Activated CD8-positive, alpha-beta T cell treated with anti-CD3 and anti-CD28 coated beads for 36 hours (primary cell): ENCODE measurements around the gene PDE8B. TPM values are rescaled to one million over a fixed set of nuclear protein-coding genes. Genes with fewer than 3 reads are reported as not detected.

Source experiments
- ATAC-seq: fragments of 200-7000 bp; cut with Tn5 transposase; one replicate; pipeline ENCODE4 v1.10.0; 2021; ENCODE audit warnings: mild to moderate bottlenecking, moderate library complexity
- CTCF ChIA-PET: fragments of 350-600 bp; sonication (Branson Sonifier 250); formaldehyde crosslinking; loops from one replicate; lab custom pipeline; 2021; ENCODE audit warnings: antibody characterized with exemption; lab: Charles Lee
- POLR2A ChIA-PET: fragments of 350-600 bp; sonication (Branson Sonifier 250); formaldehyde crosslinking; loops from one replicate; lab custom pipeline; 2021; ENCODE audit warnings: antibody characterized with exemption; lab: Charles Lee
- DNase-seq: peaks from one replicate; pipeline ENCODE4 v3.0.0-alpha.2; 2020
- H3K27ac Mint-ChIP-seq: one replicate; pipeline ENCODE4 v1.8.0; 2021; ENCODE audit warnings: mild to moderate bottlenecking, mixed read lengths
- H3K27me3 Mint-ChIP-seq: one replicate; pipeline ENCODE4 v1.8.0; 2021; ENCODE audit warnings: mixed read lengths
- H3K36me3 Mint-ChIP-seq: one replicate; pipeline ENCODE4 v1.8.0; 2021; ENCODE audit warnings: low read depth, mixed read lengths
- H3K4me1 Mint-ChIP-seq: one replicate; pipeline ENCODE4 v1.8.0; 2021; ENCODE audit warnings: low read depth, mixed read lengths
- H3K4me3 Mint-ChIP-seq: one replicate; pipeline ENCODE4 v1.8.0; 2021; ENCODE audit warnings: mild to moderate bottlenecking, moderate library complexity, mixed read lengths
- H3K9me3 Mint-ChIP-seq: one replicate; pipeline ENCODE4 v1.8.0; 2021; ENCODE audit warnings: mixed read lengths
- CTCF ChIP-seq: fragments of 200-600 bp; IDR thresholded peaks from one replicate; pipeline ENCODE4 v1.8.0; 2022; ENCODE audit warnings: antibody characterized with exemption, mild to moderate bottlenecking
- intact Hi-C: fragments of 100-400 bp; cut with micrococcal nuclease; formaldehyde crosslinking; loops from one replicate; pipeline ENCODE4 v1.10.0; 2022
- total RNA-seq, 2 experiments: library from RNA; stranded (reverse); gene quantifications; one replicate each; pipeline ENCODE4 v1.2.3, GENCODE V29; 2021

The PDE8B gene
- total RNA-seq, 2 experiments from 2014 or later = 0.47 TPM; not detected in 1

- no peak for TF ChIP-seq CTCF
- Mint-ChIP-seq H3K27ac (no peak overlapping the region), H3K36me3 (no peaks in the 10 kb centered on the region), H3K4me1 (peaks cover 10% of the 10 kb centered on the region), H3K9me3 (no peaks in the 10 kb centered on the region), H3K4me3 (no peak overlapping the region), H3K27me3 (no peaks in the 10 kb centered on the region)
- intact Hi-C loops = no loop called here
- ChIA-PET CTCF (no interaction called here), POLR2A (no interaction called here)
- no peak for ATAC-seq
- DNase-seq = no peak
These were observed 69.6 kb downstream of the PDE8B start for GRCh38 chr5:77280036-77280435.

- no peak overlapping the region for H3K27ac Mint-ChIP-seq
- no peaks in the 10 kb centered on the region for H3K36me3 Mint-ChIP-seq
- TF ChIP-seq CTCF = no peak
- CTCF ChIA-PET = no interaction called here
- no peak for ATAC-seq
- H3K4me3 Mint-ChIP-seq = no peak overlapping the region
- intact Hi-C loops = no loop called here
- no peaks in the 10 kb centered on the region for H3K9me3 Mint-ChIP-seq
- peaks cover 10% of the 10 kb centered on the region for H3K4me1 Mint-ChIP-seq
- DNase-seq = no peak
- no peaks in the 10 kb centered on the region for H3K27me3 Mint-ChIP-seq
- POLR2A ChIA-PET = no interaction called here
These were observed 71.5 kb downstream of the PDE8B start for GRCh38 chr5:77281969-77282336.

- ChIA-PET CTCF (no interaction called here), POLR2A (no interaction called here)
- intact Hi-C loops = no loop called here
- DNase-seq = no peak
- no peaks in the 10 kb centered on the region for H3K9me3 Mint-ChIP-seq
- peaks cover 7% of the 10 kb centered on the region for H3K4me1 Mint-ChIP-seq
- no peak for TF ChIP-seq CTCF
- no peaks in the 10 kb centered on the region for H3K36me3 Mint-ChIP-seq
- H3K27ac Mint-ChIP-seq = no peak overlapping the region
- no peak for ATAC-seq
- peaks cover 2% of the 10 kb centered on the region for H3K27me3 Mint-ChIP-seq
- no peak overlapping the region for H3K4me3 Mint-ChIP-seq
These were observed 72.0 kb downstream of the PDE8B start for GRCh38 chr5:77282337-77283027.

- CTCF ChIA-PET = no interaction called here
These were observed 74.9 kb downstream of the PDE8B start for GRCh38 chr5:77285251-77285841.

More at GRCh38 chr5:77285251-77285841, 74.9 kb downstream of the PDE8B start:
- Mint-ChIP-seq H3K36me3 (no peaks in the 10 kb centered on the region), H3K27me3 (peaks cover 5% of the 10 kb centered on the region), H3K4me3 (no peak overlapping the region), H3K27ac (no peak overlapping the region), H3K4me1 (no peaks in the 10 kb centered on the region), H3K9me3 (no peaks in the 10 kb centered on the region)
- POLR2A ChIA-PET = no interaction called here
- intact Hi-C loops = no loop called here
- DNase-seq (no peak), ATAC-seq (no peak)
- no peak for TF ChIP-seq CTCF
